Tibial artery (tissue), 4 donors: Measurements from ENCODE around the gene IQGAP2.

Source experiments
- DNase-seq, 2 donors: peaks; one replicate each; pipeline ENCODE4 v3.0.0-alpha.2; 2019
- H3K27ac ChIP-seq, 2 donors: fragments of 200-600 bp; sonication (generic) in 1 of 2; 1 replicate in 1 of 2; 2 replicates in 1 of 2; pipeline ENCODE4 v1.5.1; 2018 to 2019; ENCODE audit warnings: mild to moderate bottlenecking in 1 of 2
- H3K27me3 ChIP-seq, 2 donors: fragments of 200-600 bp; sonication (generic) in 1 of 2; one replicate each; pipeline versions ENCODE4 v1.5.1 to v1.6.0; 2016 to 2019
- H3K36me3 ChIP-seq, 3 donors: fragments of 200-600 bp; sonication (generic) in 2 of 3; one replicate each; pipeline ENCODE4 v1.5.1; 2016 to 2019; ENCODE audit warnings: mild to moderate bottlenecking in 2 of 3
- H3K4me1 ChIP-seq, 4 donors: fragments of 200-600 bp; sonication (generic) in 2 of 4; 1 replicate in 3 of 4; 2 replicates in 1 of 4; pipeline ENCODE4 v1.5.1; 2016 to 2019
- H3K4me3 ChIP-seq, 2 donors: fragments of 200-600 bp; sonication (generic) in 1 of 2; 1 replicate in 1 of 2; 2 replicates in 1 of 2; pipeline ENCODE4 v1.5.1; 2018 to 2019; ENCODE audit warnings: mild to moderate bottlenecking in 2 of 2
- H3K9me3 ChIP-seq, 3 donors: fragments of 200-600 bp; sonication (generic) in 1 of 3; one replicate each; pipeline ENCODE4 v1.5.1; 2016 to 2019
- CTCF ChIP-seq, 2 experiments: fragments of 200-600 bp in 1 of 2; fragments of 450-650 bp in 1 of 2; IDR thresholded peaks; one replicate each; pipeline ENCODE4 v1.5.1; 2017 to 2019; ENCODE audit warnings: antibody characterized with exemption in 2 of 2, mild to moderate bottlenecking in 1 of 2, moderate library complexity in 1 of 2
- intact Hi-C: fragments of 100-400 bp; cut with DNase I; formaldehyde crosslinking; loops from one replicate; pipeline ENCODE4 v1.15.0; 2023; ENCODE audit warnings: low total_unique reads

IQGAP2 gene

GRCh38 chr5:76663573-76663972 lies 260.5 kb downstream of the IQGAP2 start:
- intact Hi-C loops, result no loop called here
- no peak for TF ChIP-seq CTCF (IDR thresholded peaks at IDR 0.05)
- DNase-seq, result no peak

GRCh38 chr5:76664079-76664478 lies 261.0 kb downstream of the IQGAP2 start:
- no peak for DNase-seq
- intact Hi-C loops, result no loop called here
- no peak for TF ChIP-seq CTCF (IDR thresholded peaks at IDR 0.05)
- Histone ChIP-seq H3K4me1 (no peaks in the 10 kb centered on the region), H3K27ac (no peak overlapping the region), H3K36me3 (no peaks in the 10 kb centered on the region), H3K27me3 (no peaks in the 10 kb centered on the region), H3K9me3 (no peaks in the 10 kb centered on the region), H3K4me3 (no peak overlapping the region)

More at GRCh38 chr5:76663573-76663972, 260.5 kb downstream of the IQGAP2 start:
- Histone ChIP-seq H3K36me3 (no peaks in the 10 kb centered on the region), H3K9me3 (no peaks in the 10 kb centered on the region), H3K4me3 (no peak overlapping the region), H3K27me3 (no peaks in the 10 kb centered on the region), H3K27ac (no peak overlapping the region), H3K4me1 (no peaks in the 10 kb centered on the region)

GRCh38 chr5:76667495-76667894 lies 264.4 kb downstream of the IQGAP2 start:
- Histone ChIP-seq H3K27ac (no peak overlapping the region), H3K36me3 (no peaks in the 10 kb centered on the region), H3K4me3 (no peak overlapping the region), H3K4me1 (no peaks in the 10 kb centered on the region), H3K27me3 (no peaks in the 10 kb centered on the region), H3K9me3 (no peaks in the 10 kb centered on the region)
- intact Hi-C loops, result no loop called here
- DNase-seq, result no peak
- TF ChIP-seq CTCF (IDR thresholded peaks at IDR 0.05), result no peak

GRCh38 chr5:76669245-76669644 lies 266.2 kb downstream of the IQGAP2 start:
- Histone ChIP-seq H3K27me3 (no peaks in the 10 kb centered on the region), H3K36me3 (no peaks in the 10 kb centered on the region), H3K4me3 (no peak overlapping the region), H3K9me3 (no peaks in the 10 kb centered on the region), H3K27ac (no peak overlapping the region), H3K4me1 (no peaks in the 10 kb centered on the region)
- intact Hi-C loops, result no loop called here
- no peak for DNase-seq
- no peak for TF ChIP-seq CTCF (IDR thresholded peaks at IDR 0.05)

- Histone ChIP-seq H3K27ac (no peak overlapping the region), H3K4me3 (no peak overlapping the region), H3K27me3 (no peaks in the 10 kb centered on the region), H3K4me1 (no peaks in the 10 kb centered on the region), H3K36me3 (no peaks in the 10 kb centered on the region), H3K9me3 (no peaks in the 10 kb centered on the region)
- TF ChIP-seq CTCF (IDR thresholded peaks at IDR 0.05), result no peak
- intact Hi-C loops, result no loop called here
- DNase-seq, result no peak
Observed at GRCh38 chr5:76670508-76670907, 267.4 kb downstream of the IQGAP2 start.

GRCh38 chr5:76672242-76672641 lies 269.2 kb downstream of the IQGAP2 start:
- H3K27ac ChIP-seq, result no peak overlapping the region
- no peaks in the 10 kb centered on the region for H3K4me1 ChIP-seq
- DNase-seq, result no peak
- H3K4me3 ChIP-seq, result no peak overlapping the region
- intact Hi-C loops, result no loop called here
- no peaks in the 10 kb centered on the region for H3K27me3 ChIP-seq
- H3K9me3 ChIP-seq, result no peaks in the 10 kb centered on the region
- no peak for TF ChIP-seq CTCF (IDR thresholded peaks at IDR 0.05)
- no peaks in the 10 kb centered on the region for H3K36me3 ChIP-seq
